Neural cell (in vitro differentiated cells): ENCODE measurements around the gene PGAP3.

Experiments
- CTCF ChIP-seq: fragments of 450-650 bp; IDR thresholded peaks from 2 replicates; pipeline ENCODE4 v1.5.1; 2014; ENCODE audit warnings: antibody characterized with exemption, mild to moderate bottlenecking, moderate library complexity; ENCODE audit not compliant: poor library complexity, severe bottlenecking
- EP300 ChIP-seq: fragments of 450-650 bp; conservative IDR thresholded peaks from 2 replicates; pipeline ENCODE4 v1.6.1; 2014; ENCODE audit warnings: antibody characterized with exemption, mild to moderate bottlenecking, moderate library complexity; ENCODE audit not compliant: poor library complexity, severe bottlenecking
- EZH2 ChIP-seq: fragments of 200-600, 300-800 bp; shearing (Covaris generic), sonication (generic); IDR thresholded peaks from 2 replicates; pipeline ENCODE4 v1.6.1; 2014; ENCODE audit warnings: antibody characterized with exemption, low read length, borderline replicate concordance, mild to moderate bottlenecking; ENCODE audit not compliant: insufficient read depth, poor library complexity, severe bottlenecking
- MXI1 ChIP-seq: fragments of 450-650 bp; conservative IDR thresholded peaks from 2 replicates; pipeline ENCODE4 v1.6.1; 2014; ENCODE audit warnings: antibody characterized with exemption, mild to moderate bottlenecking; ENCODE audit not compliant: poor library complexity, severe bottlenecking
- POLR2AphosphoS5 ChIP-seq: IDR thresholded peaks from 2 replicates; pipeline ENCODE4 v1.6.1; 2012
- RAD21 ChIP-seq: fragments of 450-650 bp; conservative IDR thresholded peaks from 2 replicates; pipeline ENCODE4 v1.6.1; 2014; ENCODE audit warnings: antibody characterized with exemption, mild to moderate bottlenecking, moderate library complexity
- REST ChIP-seq: IDR thresholded peaks from 2 replicates; pipeline ENCODE4 v1.6.1; 2012; ENCODE audit warnings: borderline replicate concordance
- TAF1 ChIP-seq: IDR thresholded peaks from 2 replicates; pipeline ENCODE4 v1.6.1; 2012; ENCODE audit warnings: low read depth

GRCh38 chr17:39624313-39624712 is 63.5 kb downstream of the PGAP3 start:
- TF ChIP-seq EP300 (no peak), MXI1 (no peak), CTCF (no peak), EZH2 (no peak), TAF1 (no peak), POLR2AphosphoS5 (no peak), RAD21 (no peak), REST (no peak)
